ENCODE results near the gene C10orf67.
"Not testable (repeated sequence)": the region's sequence is repeated elsewhere in the genome, so short reads cannot be mapped to it uniquely, and the experiment has no call there.

C10orf67 gene

GRCh38 chr10:23351926-23352519 is 7.4 kb upstream of the C10orf67 start:
- DNase-seq (ENCODE audit: low spot score) = no peak
- no peak for TF ChIP-seq CTCF (IDR thresholded peaks at IDR 0.05; ENCODE audit: borderline replicate concordance, control extremely low read depth, extremely low read depth, insufficient read depth, missing control alignments)
- in situ Hi-C loops (cut with MboI; ENCODE audit: low sequenced_read_pairs, unreplicated experiment) = no loop called here

GRCh38 chr10:23350706-23351105 is 6.1 kb upstream of the C10orf67 start:
- DNase-seq (ENCODE audit: low spot score); in situ Hi-C loops (cut with MboI; ENCODE audit: low sequenced_read_pairs, unreplicated experiment): not testable (repeated sequence)

- TF ChIP-seq CTCF (IDR thresholded peaks at IDR 0.05; ENCODE audit: borderline replicate concordance, control extremely low read depth, extremely low read depth, insufficient read depth, missing control alignments) = no peak
- DNase-seq (ENCODE audit: low spot score) = no peak
- in situ Hi-C loops (cut with MboI; ENCODE audit: low sequenced_read_pairs, unreplicated experiment) = no loop called here
Measured at GRCh38 chr10:23345861-23346260, 1.3 kb upstream of the C10orf67 start.

- peak; percentile 44 for DNase-seq (ENCODE audit: low spot score)
- in situ Hi-C loops (cut with MboI; ENCODE audit: low sequenced_read_pairs, unreplicated experiment) = no loop called here
- no peak for TF ChIP-seq CTCF (IDR thresholded peaks at IDR 0.05; ENCODE audit: borderline replicate concordance, control extremely low read depth, extremely low read depth, insufficient read depth, missing control alignments)
Measured at GRCh38 chr10:23343591-23344240, 881 bp downstream of the C10orf67 start.

- in situ Hi-C loops (cut with MboI; ENCODE audit: low sequenced_read_pairs, unreplicated experiment) = no loop called here
- TF ChIP-seq CTCF (IDR thresholded peaks at IDR 0.05; ENCODE audit: borderline replicate concordance, control extremely low read depth, extremely low read depth, insufficient read depth, missing control alignments) = no peak
- no peak for DNase-seq (ENCODE audit: low spot score)
Measured at GRCh38 chr10:23342213-23342884, 2.2 kb downstream of the C10orf67 start.

GRCh38 chr10:23341004-23341403 is 3.6 kb downstream of the C10orf67 start:
- no peak for TF ChIP-seq CTCF (IDR thresholded peaks at IDR 0.05; ENCODE audit: borderline replicate concordance, control extremely low read depth, extremely low read depth, insufficient read depth, missing control alignments)
- DNase-seq (ENCODE audit: low spot score) = no peak
- in situ Hi-C loops (cut with MboI; ENCODE audit: low sequenced_read_pairs, unreplicated experiment) = no loop called here

- DNase-seq (ENCODE audit: low spot score) = no peak
- in situ Hi-C loops (cut with MboI; ENCODE audit: low sequenced_read_pairs, unreplicated experiment) = no loop called here
- no peak for TF ChIP-seq CTCF (IDR thresholded peaks at IDR 0.05; ENCODE audit: borderline replicate concordance, control extremely low read depth, extremely low read depth, insufficient read depth, missing control alignments)
Measured at GRCh38 chr10:23340354-23340753, 4.2 kb downstream of the C10orf67 start.
